ENCODE measurements around the gene PTGIS. TPM values are rescaled to one million over a fixed set of nuclear protein-coding genes. Genes with fewer than 3 reads are reported as not detected.

PTGIS gene
- polyA plus RNA-seq, 1 donor (not counting 4 experiments of a cell fraction or from before 2014, with no cell fraction given) = not detected

DNA sequence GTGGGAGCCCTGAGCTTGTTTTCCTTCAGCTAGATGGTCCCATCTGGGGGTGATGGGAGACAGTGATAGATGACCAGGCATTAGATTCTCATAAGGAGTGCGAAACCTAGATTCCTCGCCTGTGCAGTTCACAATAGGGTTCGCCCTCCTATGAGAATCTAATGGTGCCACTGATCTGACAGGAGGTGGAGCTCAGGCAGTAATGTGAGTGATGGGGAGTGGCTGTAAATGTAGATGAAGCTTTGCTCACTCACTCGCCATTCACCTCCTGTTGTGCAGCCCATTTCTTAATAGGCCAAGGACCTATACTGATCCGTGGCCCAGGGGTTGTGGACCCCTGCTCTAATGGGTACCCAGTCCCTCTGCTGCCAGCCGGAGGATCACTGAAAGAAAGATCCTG is 64.8 kb downstream of the PTGIS start:
- no peak for DNase-seq (ENCODE audit: low read depth, low spot score)
- Histone ChIP-seq H3K9ac (ENCODE audit: control insufficient read depth, extremely low read depth, insufficient read depth, low read length) (no peak overlapping the region), H2AFZ (ENCODE audit: control insufficient read depth, low read length) (no peak overlapping the region), H3K4me1 (ENCODE audit: control insufficient read depth, extremely low read depth, insufficient read depth, low read length) (peaks cover 10% of the 10 kb centered on the region), H3K9me3 (ENCODE audit: control insufficient read depth, low read depth, low read length) (no peaks in the 10 kb centered on the region), H3K4me3 (ENCODE audit: control insufficient read depth in 2 of 3, extremely low read depth in 1 of 3, insufficient read depth in 2 of 3, low read depth in 1 of 3, low read length in 3 of 3) (no peak overlapping the region), H4K20me1 (ENCODE audit: control insufficient read depth, extremely low read depth, insufficient read depth, low read length) (no peaks in the 10 kb centered on the region), H3K27ac (ENCODE audit: control insufficient read depth, insufficient read depth, low read length) (no peak overlapping the region), H3K79me2 (ENCODE audit: control insufficient read depth, insufficient read depth, low read length) (no peaks in the 10 kb centered on the region), H3K27me3 (ENCODE audit: control insufficient read depth, extremely low read depth, insufficient read depth, low read length) (peaks cover 5% of the 10 kb centered on the region), H3K9me1 (ENCODE audit: control insufficient read depth, extremely low read depth, insufficient read depth, low read length) (peaks cover 2% of the 10 kb centered on the region), H3K4me2 (ENCODE audit: control insufficient read depth, extremely low read depth, insufficient read depth, low read depth, low read length) (no peak overlapping the region), H3K36me3 (ENCODE audit: control insufficient read depth in 2 of 2, extremely low read depth in 1 of 2, insufficient read depth in 2 of 2, low read length in 2 of 2) (no peaks in the 10 kb centered on the region)
- TF ChIP-seq, protein P1, sequence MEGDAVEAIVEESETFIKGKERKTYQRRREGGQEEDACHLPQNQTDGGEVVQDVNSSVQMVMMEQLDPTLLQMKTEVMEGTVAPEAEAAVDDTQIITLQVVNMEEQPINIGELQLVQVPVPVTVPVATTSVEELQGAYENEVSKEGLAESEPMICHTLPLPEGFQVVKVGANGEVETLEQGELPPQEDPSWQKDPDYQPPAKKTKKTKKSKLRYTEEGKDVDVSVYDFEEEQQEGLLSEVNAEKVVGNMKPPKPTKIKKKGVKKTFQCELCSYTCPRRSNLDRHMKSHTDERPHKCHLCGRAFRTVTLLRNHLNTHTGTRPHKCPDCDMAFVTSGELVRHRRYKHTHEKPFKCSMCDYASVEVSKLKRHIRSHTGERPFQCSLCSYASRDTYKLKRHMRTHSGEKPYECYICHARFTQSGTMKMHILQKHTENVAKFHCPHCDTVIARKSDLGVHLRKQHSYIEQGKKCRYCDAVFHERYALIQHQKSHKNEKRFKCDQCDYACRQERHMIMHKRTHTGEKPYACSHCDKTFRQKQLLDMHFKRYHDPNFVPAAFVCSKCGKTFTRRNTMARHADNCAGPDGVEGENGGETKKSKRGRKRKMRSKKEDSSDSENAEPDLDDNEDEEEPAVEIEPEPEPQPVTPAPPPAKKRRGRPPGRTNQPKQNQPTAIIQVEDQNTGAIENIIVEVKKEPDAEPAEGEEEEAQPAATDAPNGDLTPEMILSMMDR (optimal IDR thresholded peaks at IDR 0.05 in 1 of 3, IDR thresholded peaks at IDR 0.05 in 1 of 3, conservative IDR thresholded peaks at IDR 0.05 in 1 of 3; ENCODE audit: extremely low read depth in 1 of 3, insufficient read depth in 2 of 3, low read length in 3 of 3) = no peak
- no peak for TF ChIP-seq EZH2 (IDR thresholded peaks at IDR 0.05; ENCODE audit: low read length)
- dilution Hi-C loops (cut with MboI; ENCODE audit: extremely low pct_ligation_motif_present, low sequenced_read_pairs) = no loop called here
- no peak for FAIRE-seq

DNA sequence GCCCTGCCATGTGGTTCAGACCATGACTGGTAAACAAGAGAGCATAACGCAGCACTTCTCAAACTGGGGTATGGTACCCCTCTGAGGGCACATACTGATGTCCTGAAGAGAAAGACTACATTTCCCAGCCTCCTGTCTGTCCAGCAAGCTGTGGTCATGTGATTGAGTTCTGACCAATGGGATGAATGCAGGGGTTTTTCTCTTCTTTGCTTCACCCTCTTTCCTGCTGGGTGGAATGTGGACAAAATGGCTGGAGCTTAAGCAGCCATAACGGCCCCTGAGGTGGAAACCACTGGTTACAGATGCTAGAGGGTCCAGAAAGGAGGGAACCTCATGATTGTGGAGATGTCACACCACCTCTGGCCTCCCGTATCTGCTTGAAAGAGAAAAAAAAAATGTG is 66.0 kb downstream of the PTGIS start:
- H3K4me2 ChIP-seq (ENCODE audit: control insufficient read depth, extremely low read depth, insufficient read depth, low read depth, low read length) = no peak overlapping the region
- FAIRE-seq = no peak

More for the DNA sequence above, 66.0 kb downstream of the PTGIS start:
- Histone ChIP-seq H4K20me1 (ENCODE audit: control insufficient read depth, extremely low read depth, insufficient read depth, low read length) (no peaks in the 10 kb centered on the region), H3K79me2 (ENCODE audit: control insufficient read depth, insufficient read depth, low read length) (no peaks in the 10 kb centered on the region), H3K9me3 (ENCODE audit: control insufficient read depth, low read depth, low read length) (no peaks in the 10 kb centered on the region), H3K27ac (ENCODE audit: control insufficient read depth, insufficient read depth, low read length) (no peak overlapping the region), H3K9ac (ENCODE audit: control insufficient read depth, extremely low read depth, insufficient read depth, low read length) (no peak overlapping the region), H3K4me3 (ENCODE audit: control insufficient read depth in 2 of 3, extremely low read depth in 1 of 3, insufficient read depth in 2 of 3, low read depth in 1 of 3, low read length in 3 of 3) (no peak overlapping the region), H2AFZ (ENCODE audit: control insufficient read depth, low read length) (no peak overlapping the region), H3K9me1 (ENCODE audit: control insufficient read depth, extremely low read depth, insufficient read depth, low read length) (no peaks in the 10 kb centered on the region), H3K4me1 (ENCODE audit: control insufficient read depth, extremely low read depth, insufficient read depth, low read length) (no peaks in the 10 kb centered on the region), H3K36me3 (ENCODE audit: control insufficient read depth in 2 of 2, extremely low read depth in 1 of 2, insufficient read depth in 2 of 2, low read length in 2 of 2) (no peaks in the 10 kb centered on the region), H3K27me3 (ENCODE audit: control insufficient read depth, extremely low read depth, insufficient read depth, low read length) (peaks cover 10% of the 10 kb centered on the region)
- dilution Hi-C loops (cut with MboI; ENCODE audit: extremely low pct_ligation_motif_present, low sequenced_read_pairs) = no loop called here
- TF ChIP-seq, protein P1 (optimal IDR thresholded peaks at IDR 0.05 in 1 of 3, IDR thresholded peaks at IDR 0.05 in 1 of 3, conservative IDR thresholded peaks at IDR 0.05 in 1 of 3; ENCODE audit: extremely low read depth in 1 of 3, insufficient read depth in 2 of 3, low read length in 3 of 3) = no peak
- TF ChIP-seq EZH2 (IDR thresholded peaks at IDR 0.05; ENCODE audit: low read length) = no peak
- DNase-seq (ENCODE audit: low read depth, low spot score) = no peak

Measured in keratinocyte (primary cell).